Liver (tissue), 9 donors: ENCODE results near the gene NFAT5. TPM values are rescaled to one million over a fixed set of nuclear protein-coding genes. Genes with fewer than 3 reads are reported as not detected.
A peak's percentile ranks its signal among the peaks of the same experiment; 100 is the strongest.
"Not testable (repeated sequence)": the region's sequence is repeated elsewhere in the genome, so short reads cannot be mapped to it uniquely, and the experiment has no call there.

Source experiments
- DNase-seq: peaks from one replicate; pipeline ENCODE4 v3.0.0-alpha.2; 2017; ENCODE audit warnings: low spot score
- H3K27ac ChIP-seq, 2 donors: one replicate each; pipeline ENCODE4 v1.7.0; 2013; ENCODE audit warnings: inconsistent platforms in 2 of 2, low read length in 2 of 2, control low read depth in 1 of 2, low read depth in 1 of 2, mild to moderate bottlenecking in 1 of 2
- H3K27me3 ChIP-seq, 4 donors: one replicate each; pipeline versions ENCODE4 v1.6.1 to v1.7.0; 2013; ENCODE audit warnings: low read length in 3 of 4, inconsistent platforms in 1 of 4, mild to moderate bottlenecking in 1 of 4, moderate library complexity in 1 of 4; ENCODE audit not compliant: control insufficient read depth in 4 of 4, insufficient read depth in 4 of 4
- H3K36me3 ChIP-seq, 4 donors: one replicate each; pipeline versions ENCODE4 v1.6.1 to v1.7.0; 2013; ENCODE audit warnings: low read length in 3 of 4, mild to moderate bottlenecking in 3 of 4, low read depth in 1 of 4, moderate library complexity in 1 of 4; ENCODE audit not compliant: control insufficient read depth in 4 of 4, insufficient read depth in 3 of 4
- H3K4me1 ChIP-seq, 4 donors: one replicate each; pipeline versions ENCODE4 v1.6.1 to v1.7.0; 2013; ENCODE audit warnings: low read length in 3 of 4, mild to moderate bottlenecking in 3 of 4, moderate library complexity in 1 of 4; ENCODE audit not compliant: control insufficient read depth in 4 of 4, insufficient read depth in 4 of 4
- H3K4me3 ChIP-seq, 3 donors: one replicate each; pipeline versions ENCODE4 v1.6.1 to v1.7.0; 2013; ENCODE audit warnings: low read length in 3 of 3, control low read depth in 1 of 3, low read depth in 1 of 3, mild to moderate bottlenecking in 1 of 3
- H3K9ac ChIP-seq, 2 donors: one replicate each; pipeline ENCODE4 v1.7.0; 2013; ENCODE audit warnings: low read length in 2 of 2, mild to moderate bottlenecking in 2 of 2, moderate library complexity in 2 of 2, control low read depth in 1 of 2, low read depth in 1 of 2
- H3K9me3 ChIP-seq, 4 donors: one replicate each; pipeline versions ENCODE4 v1.6.1 to v1.7.0; 2013; ENCODE audit warnings: low read length in 3 of 4; ENCODE audit not compliant: control insufficient read depth in 4 of 4
- EGR1 ChIP-seq, 2 donors: IDR thresholded peaks; 2 replicates each; pipeline ENCODE4 v1.6.1; 2016 to 2018; ENCODE audit warnings: antibody characterized with exemption in 2 of 2, low read depth in 2 of 2
- FOXA2 ChIP-seq: IDR thresholded peaks from 2 replicates; pipeline ENCODE4 v1.6.1; 2016; ENCODE audit warnings: antibody characterized with exemption
- GABPA ChIP-seq, 2 donors: IDR thresholded peaks in 1 of 2; conservative IDR thresholded peaks in 1 of 2; 2 replicates each; pipeline ENCODE4 v1.6.1; 2016; ENCODE audit warnings: antibody characterized with exemption in 2 of 2, mild to moderate bottlenecking in 1 of 2, moderate library complexity in 1 of 2
- HNF4G ChIP-seq: IDR thresholded peaks from 2 replicates; pipeline ENCODE4 v1.6.1; 2016; ENCODE audit warnings: antibody characterized with exemption
- NR2F2 ChIP-seq: IDR thresholded peaks from 2 replicates; pipeline ENCODE4 v1.6.1; 2016; ENCODE audit warnings: antibody characterized with exemption
- RAD21 ChIP-seq, 2 donors: IDR thresholded peaks; 2 replicates each; pipeline ENCODE4 v1.6.1; 2016; ENCODE audit warnings: antibody characterized with exemption in 2 of 2, mild to moderate bottlenecking in 2 of 2
- REST ChIP-seq: IDR thresholded peaks from 2 replicates; pipeline ENCODE4 v1.6.1; 2016; ENCODE audit warnings: antibody characterized with exemption, mild to moderate bottlenecking
- RXRA ChIP-seq, 2 donors: IDR thresholded peaks; 2 replicates each; pipeline ENCODE4 v1.6.1; 2017 to 2018; ENCODE audit warnings: antibody characterized with exemption in 2 of 2, mild to moderate bottlenecking in 1 of 2
- SP1 ChIP-seq: IDR thresholded peaks from 2 replicates; pipeline ENCODE4 v1.6.1; 2018; ENCODE audit warnings: antibody characterized with exemption, mild to moderate bottlenecking
- TAF1 ChIP-seq: conservative IDR thresholded peaks from 2 replicates; pipeline ENCODE4 v1.6.1; 2016; ENCODE audit warnings: antibody characterized with exemption, mild to moderate bottlenecking
- ZBTB33 ChIP-seq: IDR thresholded peaks from 2 replicates; pipeline ENCODE4 v1.6.1; 2016; ENCODE audit warnings: antibody characterized with exemption
- WGBS: extraction: QIAGEN DNeasy Blood & Tissue Kit; methylation state at CpG from one replicate; pipeline ENCODE4 v1.1.7; 2013; 5-methylcytosine and 5-hydroxymethylcytosine counted together
- polyA plus RNA-seq, 2 donors: library from polyadenylated mRNA; stranded (reverse) in 1 of 2; unstranded in 1 of 2; fragments of 200-250 nt in 1 of 2; fragments of >200 nt in 1 of 2; fragmentation: Nextera tagmentation in 1 of 2; extraction: Ambion mirVana in 1 of 2; gene quantifications; one replicate each; pipeline versions ENCODE4 v1.2.1 to v1.2.3, GENCODE V29; 2013 to 2015
- total RNA-seq, 2 donors: library from RNA; depleted of rRNA; stranded (reverse); fragments of >200 nt; gene quantifications; one replicate each; pipeline ENCODE4 v1.2.3, GENCODE V29; 2014
- donor health status: healthy.
- donor health status: healthy.
- donor health status: healthy.
- donor health status: healthy.
- donor health status: healthy.

The NFAT5 gene
- 10 to 100 TPM; 15.6 to 21.0 TPM for total RNA-seq
- polyA plus RNA-seq = 1 to 10 TPM; 1.5 to 6.7 TPM

- Histone ChIP-seq H3K9me3 (no peaks in the 10 kb centered on the region), H3K4me3 (peak within 1 kb of the TSS; percentile 85 to 99 (median 92)), H3K36me3 (no peaks in the 10 kb centered on the region), H3K27ac (peak within 1 kb of the TSS; percentile 99 to 100), H3K4me1 (peaks cover 3 to 28% (median 22%) of the 10 kb centered on the region in 4 donors), H3K27me3 (no peaks in the 10 kb centered on the region), H3K9ac (peak within 1 kb of the TSS; percentile 92 to 98)
- WGBS = 1% methylated on average over 60 of the region's 60 CpGs
- TF ChIP-seq FOXA2 (no peak), SP1 (peak; percentile 32), ZBTB33 (peak; percentile 73), HNF4G (no peak), TAF1 (peak; percentile 67), RXRA (IDR thresholded peaks at IDR 0.05) (no peak), GABPA (IDR thresholded peaks at IDR 0.05 in 1 of 2, conservative IDR thresholded peaks at IDR 0.05 in 1 of 2) (peak in 1 of 2 donors; percentile 43), REST (peak; percentile 41)
- peak; percentile 98 for DNase-seq
These were observed at the start of gene NFAT5 for GRCh38 chr16:69565671-69566239. Gene NFAT5 (plus strand): TSS chr16:69565966. CDS start chr16:69566302, 336 bp downstream.

- WGBS = 99% methylated on average over 6 of the region's 6 CpGs
- H3K4me3 ChIP-seq, H3K27me3 ChIP-seq, H3K27ac ChIP-seq, H3K9me3 ChIP-seq, H3K4me1 ChIP-seq, H3K36me3 ChIP-seq, H3K9ac ChIP-seq, DNase-seq: not testable (repeated sequence)
These were observed 47.9 kb upstream of the NFAT5 start for GRCh38 chr16:69517914-69518313.

- WGBS = over 99% methylated on average over 4 of the region's 4 CpGs
- TF ChIP-seq RXRA (IDR thresholded peaks at IDR 0.05) = no peak
- TF ChIP-seq RAD21 (IDR thresholded peaks at IDR 0.05) = no peak
- TF ChIP-seq REST = no peak
- no peak for TF ChIP-seq HNF4G
- TF ChIP-seq FOXA2 = no peak
- no peak for TF ChIP-seq NR2F2
- no peak for TF ChIP-seq EGR1 (IDR thresholded peaks at IDR 0.05; ENCODE audit: low read depth in 2 of 2)
- no peak for TF ChIP-seq ZBTB33
- no peak overlapping the region for H3K9ac ChIP-seq
- no peaks in the 10 kb centered on the region for H3K4me1 ChIP-seq
- H3K27ac ChIP-seq = no peak overlapping the region
- H3K27me3 ChIP-seq = no peaks in the 10 kb centered on the region
- H3K9me3 ChIP-seq = no peaks in the 10 kb centered on the region
- H3K4me3 ChIP-seq = no peak overlapping the region
- H3K36me3 ChIP-seq = no peaks in the 10 kb centered on the region
- no peak for DNase-seq
These were observed 45.4 kb upstream of the NFAT5 start for GRCh38 chr16:69520413-69520799.
